ENCODE measurements around the gene COL6A6. TPM values are rescaled to one million over a fixed set of nuclear protein-coding genes. Genes with fewer than 3 reads are reported as not detected.
"Not testable (repeated sequence)": the region's sequence is repeated elsewhere in the genome, so short reads cannot be mapped to it uniquely, and the experiment has no call there.

COL6A6 gene
- total and polyA plus RNA-seq, 9 donors, result 88.7 to 145 (median 112) TPM

- peaks cover 3% of the 10 kb centered on the region for H3K36me3 ChIP-seq (ENCODE audit: control insufficient read depth, insufficient read depth, low read length)
- H3K4me1 ChIP-seq (ENCODE audit: control insufficient read depth, insufficient read depth, low read length), result peaks cover 3% of the 10 kb centered on the region
- no peaks in the 10 kb centered on the region for H3K9me3 ChIP-seq (replicated peaks; ENCODE audit: control insufficient read depth, low read depth, low read length)
- no peak for DNase-seq
- no peaks in the 10 kb centered on the region for H3K27me3 ChIP-seq (ENCODE audit: control insufficient read depth, insufficient read depth, low read length)
- WGBS (ENCODE audit: insufficient coverage), result 61% methylated on average over 2 of the region's 5 CpGs
- no peak overlapping the region for H3K4me3 ChIP-seq (ENCODE audit: low read length)
- no peak overlapping the region for H3K27ac ChIP-seq (ENCODE audit: low read length)
Measured at GRCh38 chr3:130529486-130530215, 12.7 kb downstream of the COL6A6 start.

DNA sequence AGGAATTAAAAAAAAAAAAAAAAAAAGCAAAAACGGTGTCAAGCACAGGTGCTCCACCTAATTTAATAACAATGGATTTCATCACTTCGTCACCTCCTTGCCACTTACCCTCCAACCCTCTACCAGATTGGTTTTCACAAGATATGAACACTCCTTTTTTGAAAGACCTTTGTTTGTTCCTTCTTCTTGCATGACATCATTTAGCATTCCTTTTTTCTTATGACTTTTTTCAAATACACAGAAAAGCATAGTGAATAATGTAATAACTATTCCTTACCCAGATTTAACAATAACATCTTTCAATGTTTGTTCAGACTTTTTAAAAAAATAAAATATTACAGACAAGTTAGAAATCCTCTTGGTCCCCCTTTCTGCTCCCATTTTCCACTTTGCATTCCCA is 16.3 kb downstream of the COL6A6 start:
- H3K4me3 ChIP-seq (ENCODE audit: low read length), result no peak overlapping the region
- no peak overlapping the region for H3K27ac ChIP-seq (ENCODE audit: low read length)
- H3K9me3 ChIP-seq (replicated peaks; ENCODE audit: control insufficient read depth, low read depth, low read length), result no peaks in the 10 kb centered on the region

DNA sequence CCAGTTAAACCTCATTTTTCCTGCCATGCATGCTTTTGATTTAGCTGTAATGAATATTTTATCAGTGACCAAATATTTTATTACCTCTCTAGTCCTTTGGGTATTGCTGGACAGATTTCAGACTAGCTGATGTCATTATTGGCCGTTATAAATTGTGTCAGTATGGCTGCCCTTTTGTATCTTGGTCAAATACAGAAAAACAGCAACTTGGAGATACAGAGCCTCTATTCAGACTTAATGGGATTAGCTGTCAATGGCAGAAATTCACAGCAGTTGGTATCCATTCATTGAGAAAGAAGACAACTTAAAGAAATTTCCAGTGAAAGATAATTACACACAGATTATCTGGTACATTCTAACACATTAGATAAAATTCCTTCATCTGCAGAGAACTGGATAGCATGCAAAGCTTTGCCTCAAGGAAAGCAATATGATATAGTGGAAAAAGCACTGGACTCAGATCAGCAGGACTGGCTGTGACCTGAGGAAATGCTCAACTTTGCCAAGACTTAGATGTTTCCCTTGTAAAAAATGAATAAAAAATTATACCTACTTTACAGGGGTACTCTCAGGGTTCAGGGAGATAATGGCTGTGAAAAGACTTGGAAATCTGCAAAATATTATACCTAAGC is 20.8 kb downstream of the COL6A6 start:
- no CpG with 5 or more reads among the region's 1 CpG for WGBS (ENCODE audit: insufficient coverage)
- peak; percentile 85 for DNase-seq
- H3K27me3 ChIP-seq (ENCODE audit: control insufficient read depth, insufficient read depth, low read length), result no peaks in the 10 kb centered on the region
- peak overlapping the region; percentile 56 for H3K27ac ChIP-seq (ENCODE audit: low read length)
- H3K36me3 ChIP-seq (ENCODE audit: control insufficient read depth, insufficient read depth, low read length), result peaks cover 2% of the 10 kb centered on the region
- H3K4me1 ChIP-seq (ENCODE audit: control insufficient read depth, insufficient read depth, low read length), result peaks cover 2% of the 10 kb centered on the region
- no peaks in the 10 kb centered on the region for H3K9me3 ChIP-seq (replicated peaks; ENCODE audit: control insufficient read depth, low read depth, low read length)
- H3K4me3 ChIP-seq (ENCODE audit: low read length), result no peak overlapping the region

More for the DNA sequence above, 16.3 kb downstream of the COL6A6 start:
- Histone ChIP-seq H3K27me3 (ENCODE audit: control insufficient read depth, insufficient read depth, low read length) (no peaks in the 10 kb centered on the region), H3K36me3 (ENCODE audit: control insufficient read depth, insufficient read depth, low read length) (no peaks in the 10 kb centered on the region), H3K4me1 (ENCODE audit: control insufficient read depth, insufficient read depth, low read length) (no peaks in the 10 kb centered on the region)
- WGBS (ENCODE audit: insufficient coverage), result 58% methylated on average over 2 of the region's 2 CpGs
- no peak for DNase-seq

- Histone ChIP-seq H3K4me1 (ENCODE audit: control insufficient read depth, insufficient read depth, low read length) (peaks cover 2% of the 10 kb centered on the region), H3K27ac (ENCODE audit: low read length) (no peak overlapping the region), H3K27me3 (ENCODE audit: control insufficient read depth, insufficient read depth, low read length) (no peaks in the 10 kb centered on the region), H3K9me3 (replicated peaks; ENCODE audit: control insufficient read depth, low read depth, low read length) (no peaks in the 10 kb centered on the region), H3K4me3 (ENCODE audit: low read length) (no peak overlapping the region), H3K36me3 (ENCODE audit: control insufficient read depth, insufficient read depth, low read length) (peaks cover 2% of the 10 kb centered on the region)
- WGBS (ENCODE audit: insufficient coverage), result 73% methylated on average over 3 of the region's 6 CpGs
- no peak for DNase-seq
Measured at GRCh38 chr3:130539005-130539404, 22.0 kb downstream of the COL6A6 start.

DNA sequence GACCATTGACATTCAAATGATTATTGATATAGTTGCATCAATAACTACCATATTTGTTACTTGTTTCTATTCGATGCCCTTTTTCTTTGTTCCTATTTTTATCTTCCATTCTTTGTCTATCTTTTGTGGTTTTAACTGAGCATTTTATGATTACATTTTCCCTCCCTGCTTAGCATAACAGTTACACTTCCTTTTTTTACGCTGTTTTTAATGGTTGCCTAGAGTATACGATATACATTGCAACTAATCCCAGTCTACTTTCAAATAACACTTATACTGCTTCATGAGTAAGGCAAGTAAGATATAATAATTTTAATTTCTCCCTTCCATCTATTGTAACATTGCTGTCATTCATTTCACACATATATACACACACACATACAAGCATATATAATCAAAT is 26.3 kb downstream of the COL6A6 start:
- Histone ChIP-seq H3K27ac (ENCODE audit: low read length) (no peak overlapping the region), H3K4me3 (ENCODE audit: low read length) (no peak overlapping the region), H3K9me3 (replicated peaks; ENCODE audit: control insufficient read depth, low read depth, low read length) (no peaks in the 10 kb centered on the region), H3K4me1 (ENCODE audit: control insufficient read depth, insufficient read depth, low read length) (peaks cover 2% of the 10 kb centered on the region), H3K36me3 (ENCODE audit: control insufficient read depth, insufficient read depth, low read length) (peaks cover 2% of the 10 kb centered on the region), H3K27me3 (ENCODE audit: control insufficient read depth, insufficient read depth, low read length) (no peaks in the 10 kb centered on the region)
- no peak for DNase-seq
- WGBS (ENCODE audit: insufficient coverage), result no CpG with 5 or more reads among the region's 3 CpGs

GRCh38 chr3:130546920-130547679 is 30.1 kb downstream of the COL6A6 start:
- Histone ChIP-seq H3K4me3 (ENCODE audit: low read length) (no peak overlapping the region), H3K36me3 (ENCODE audit: control insufficient read depth, insufficient read depth, low read length) (no peaks in the 10 kb centered on the region), H3K9me3 (replicated peaks; ENCODE audit: control insufficient read depth, low read depth, low read length) (peaks cover 1% of the 10 kb centered on the region), H3K4me1 (ENCODE audit: control insufficient read depth, insufficient read depth, low read length) (no peaks in the 10 kb centered on the region), H3K27me3 (ENCODE audit: control insufficient read depth, insufficient read depth, low read length) (no peaks in the 10 kb centered on the region), H3K27ac (ENCODE audit: low read length) (no peak overlapping the region)
- WGBS (ENCODE audit: insufficient coverage), result 92% methylated on average over 19 of the region's 29 CpGs
- no peak for DNase-seq

GRCh38 chr3:130547680-130548065 is 30.7 kb downstream of the COL6A6 start:
- not testable (repeated sequence) for H3K4me1 ChIP-seq (ENCODE audit: control insufficient read depth, insufficient read depth, low read length); H3K4me3 ChIP-seq (ENCODE audit: low read length); H3K27me3 ChIP-seq (ENCODE audit: control insufficient read depth, insufficient read depth, low read length); H3K27ac ChIP-seq (ENCODE audit: low read length); H3K36me3 ChIP-seq (ENCODE audit: control insufficient read depth, insufficient read depth, low read length); DNase-seq; H3K9me3 ChIP-seq (replicated peaks; ENCODE audit: control insufficient read depth, low read depth, low read length)
- 86% methylated on average over 7 of the region's 9 CpGs for WGBS (ENCODE audit: insufficient coverage)

DNA sequence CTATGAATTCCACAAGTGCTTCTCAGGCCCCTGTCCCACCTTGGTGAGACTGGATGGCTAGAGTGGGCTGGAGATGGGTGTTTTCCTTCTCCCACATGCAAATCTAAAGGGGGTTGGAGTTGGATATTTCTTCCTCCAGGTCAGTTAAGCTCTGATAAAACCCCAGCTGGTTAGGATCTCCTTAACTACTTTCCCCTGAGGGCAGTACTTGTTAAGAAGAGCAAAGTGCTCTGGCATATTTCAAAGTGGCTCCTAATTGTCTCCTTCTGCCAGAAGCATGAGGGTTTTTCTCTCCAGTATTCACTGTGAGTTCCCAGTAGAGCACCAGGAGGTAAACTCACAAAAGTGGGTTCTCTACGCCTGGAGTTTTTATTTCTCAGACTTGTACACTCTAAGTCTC is 31.4 kb downstream of the COL6A6 start:
- Histone ChIP-seq H3K27ac (ENCODE audit: low read length) (no peak overlapping the region), H3K4me1 (ENCODE audit: control insufficient read depth, insufficient read depth, low read length) (no peaks in the 10 kb centered on the region), H3K9me3 (replicated peaks; ENCODE audit: control insufficient read depth, low read depth, low read length) (peaks cover 8% of the 10 kb centered on the region), H3K27me3 (ENCODE audit: control insufficient read depth, insufficient read depth, low read length) (no peaks in the 10 kb centered on the region), H3K36me3 (ENCODE audit: control insufficient read depth, insufficient read depth, low read length) (no peaks in the 10 kb centered on the region), H3K4me3 (ENCODE audit: low read length) (no peak overlapping the region)
- WGBS (ENCODE audit: insufficient coverage), result no CpG with 5 or more reads among the region's 1 CpG
- no peak for DNase-seq

DNA sequence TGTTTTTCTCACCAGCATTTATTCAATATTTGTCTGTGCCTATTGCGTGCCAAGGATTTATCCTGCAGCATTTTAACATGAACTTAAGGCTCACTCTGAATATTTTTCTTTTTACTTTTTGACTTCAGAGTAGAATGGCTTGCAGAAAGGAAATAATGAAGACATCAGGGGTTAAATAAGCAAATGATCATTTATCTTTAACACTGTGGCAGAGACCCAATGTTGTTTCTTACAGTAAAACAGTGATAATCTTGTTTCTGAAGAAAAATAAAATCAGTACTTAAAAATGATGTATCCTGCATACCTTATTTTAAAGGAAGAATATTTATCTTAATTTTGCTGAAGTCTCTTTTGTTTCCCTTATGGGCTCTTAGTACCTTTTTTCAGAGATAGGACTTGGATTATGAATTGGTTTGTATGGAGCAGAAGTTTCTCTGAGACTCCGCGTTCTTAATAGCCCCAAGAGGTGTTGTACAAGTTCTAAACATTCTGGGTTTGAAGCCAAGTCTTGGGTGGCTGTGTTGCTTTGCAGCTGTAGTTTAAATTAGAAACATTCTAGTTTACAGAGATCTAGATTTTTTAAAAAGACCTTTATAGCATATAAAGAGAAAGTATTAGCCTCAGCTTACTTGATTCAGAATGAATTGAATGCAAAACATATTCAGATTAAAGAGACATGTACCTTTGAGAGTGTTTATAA is 40.5 kb downstream of the COL6A6 start:
- Histone ChIP-seq H3K27ac (ENCODE audit: low read length) (peak overlapping the region; percentile 42), H3K36me3 (ENCODE audit: control insufficient read depth, insufficient read depth, low read length) (no peaks in the 10 kb centered on the region), H3K4me3 (ENCODE audit: low read length) (no peak overlapping the region), H3K9me3 (replicated peaks; ENCODE audit: control insufficient read depth, low read depth, low read length) (peaks cover 4% of the 10 kb centered on the region), H3K27me3 (ENCODE audit: control insufficient read depth, insufficient read depth, low read length) (no peaks in the 10 kb centered on the region), H3K4me1 (ENCODE audit: control insufficient read depth, insufficient read depth, low read length) (peaks cover 10% of the 10 kb centered on the region)
- no CpG with 5 or more reads among the region's 3 CpGs for WGBS (ENCODE audit: insufficient coverage)
- DNase-seq, result peak; percentile 93

DNA sequence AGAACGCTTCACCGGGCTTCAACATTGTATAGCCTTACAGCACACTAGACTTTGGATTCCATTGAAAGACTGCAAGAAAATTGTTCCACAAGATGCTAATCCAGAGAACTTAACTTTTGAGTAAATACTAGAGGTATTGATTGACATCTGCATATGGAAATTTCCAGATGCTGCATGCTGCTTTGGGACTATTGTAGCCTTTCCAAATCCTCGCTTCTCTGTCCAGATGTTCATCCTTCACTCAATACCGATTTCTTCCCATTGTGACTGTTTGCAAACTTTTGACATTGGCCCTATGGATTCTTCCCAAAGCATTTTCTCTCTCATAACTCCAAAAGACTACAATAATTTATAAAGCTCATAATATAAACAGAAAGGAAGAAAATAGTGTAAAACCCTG is 41.4 kb downstream of the COL6A6 start:
- Histone ChIP-seq H3K36me3 (ENCODE audit: control insufficient read depth, insufficient read depth, low read length) (no peaks in the 10 kb centered on the region), H3K4me1 (ENCODE audit: control insufficient read depth, insufficient read depth, low read length) (peaks cover 10% of the 10 kb centered on the region), H3K27me3 (ENCODE audit: control insufficient read depth, insufficient read depth, low read length) (no peaks in the 10 kb centered on the region), H3K4me3 (ENCODE audit: low read length) (no peak overlapping the region), H3K9me3 (replicated peaks; ENCODE audit: control insufficient read depth, low read depth, low read length) (no peaks in the 10 kb centered on the region), H3K27ac (ENCODE audit: low read length) (peak overlapping the region; percentile 42)
- no CpG with 5 or more reads among the region's 4 CpGs for WGBS (ENCODE audit: insufficient coverage)
- peak; percentile 93 for DNase-seq
